ENCODE data around the gene OR5B21. TPM values are rescaled to one million over a fixed set of nuclear protein-coding genes. Genes with fewer than 3 reads are reported as not detected.

The OR5B21 gene
- not detected for total RNA-seq

DNA sequence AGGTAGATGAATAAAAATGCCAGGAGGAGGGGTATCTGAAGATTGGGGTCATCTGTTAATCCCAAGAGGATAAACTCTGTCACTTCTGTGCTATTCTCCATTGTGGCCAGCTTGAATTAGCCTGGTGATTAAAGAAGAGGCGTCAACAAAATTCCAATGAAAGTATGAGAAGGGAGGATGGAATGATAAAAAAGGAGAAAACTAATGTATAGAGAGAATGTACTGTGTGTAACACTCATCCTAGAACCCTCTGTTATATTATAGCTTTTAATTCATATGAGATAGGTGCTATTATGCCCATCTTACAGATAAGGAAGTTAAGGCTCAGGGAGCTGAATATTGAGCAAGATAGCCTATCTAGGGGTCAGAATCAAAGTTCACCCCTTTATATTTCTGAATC lies at the start of gene OR5B21:
Gene OR5B21, minus strand, starts transcription at position 101 of the 400 bp plus-strand sequence. Its CDS starts 0 bp downstream, at position 101.
- Histone ChIP-seq H3K36me3 (no peaks in the 10 kb centered on the region), H3K4me1 (no peaks in the 10 kb centered on the region), H3K27me3 (no peaks in the 10 kb centered on the region), H3K4me3 (no peak within 1 kb of the TSS), H3K27ac (no peak within 1 kb of the TSS), H3K9me3 (no peaks in the 10 kb centered on the region)
- no peak for DNase-seq
- intact Hi-C loops (cut with DNase I; ENCODE audit: low total_unique reads): no loop called here
- no peak for TF ChIP-seq POLR2A (IDR thresholded peaks at IDR 0.05)
- TF ChIP-seq, protein P1, sequence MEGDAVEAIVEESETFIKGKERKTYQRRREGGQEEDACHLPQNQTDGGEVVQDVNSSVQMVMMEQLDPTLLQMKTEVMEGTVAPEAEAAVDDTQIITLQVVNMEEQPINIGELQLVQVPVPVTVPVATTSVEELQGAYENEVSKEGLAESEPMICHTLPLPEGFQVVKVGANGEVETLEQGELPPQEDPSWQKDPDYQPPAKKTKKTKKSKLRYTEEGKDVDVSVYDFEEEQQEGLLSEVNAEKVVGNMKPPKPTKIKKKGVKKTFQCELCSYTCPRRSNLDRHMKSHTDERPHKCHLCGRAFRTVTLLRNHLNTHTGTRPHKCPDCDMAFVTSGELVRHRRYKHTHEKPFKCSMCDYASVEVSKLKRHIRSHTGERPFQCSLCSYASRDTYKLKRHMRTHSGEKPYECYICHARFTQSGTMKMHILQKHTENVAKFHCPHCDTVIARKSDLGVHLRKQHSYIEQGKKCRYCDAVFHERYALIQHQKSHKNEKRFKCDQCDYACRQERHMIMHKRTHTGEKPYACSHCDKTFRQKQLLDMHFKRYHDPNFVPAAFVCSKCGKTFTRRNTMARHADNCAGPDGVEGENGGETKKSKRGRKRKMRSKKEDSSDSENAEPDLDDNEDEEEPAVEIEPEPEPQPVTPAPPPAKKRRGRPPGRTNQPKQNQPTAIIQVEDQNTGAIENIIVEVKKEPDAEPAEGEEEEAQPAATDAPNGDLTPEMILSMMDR (IDR thresholded peaks at IDR 0.05): no peak

DNA sequence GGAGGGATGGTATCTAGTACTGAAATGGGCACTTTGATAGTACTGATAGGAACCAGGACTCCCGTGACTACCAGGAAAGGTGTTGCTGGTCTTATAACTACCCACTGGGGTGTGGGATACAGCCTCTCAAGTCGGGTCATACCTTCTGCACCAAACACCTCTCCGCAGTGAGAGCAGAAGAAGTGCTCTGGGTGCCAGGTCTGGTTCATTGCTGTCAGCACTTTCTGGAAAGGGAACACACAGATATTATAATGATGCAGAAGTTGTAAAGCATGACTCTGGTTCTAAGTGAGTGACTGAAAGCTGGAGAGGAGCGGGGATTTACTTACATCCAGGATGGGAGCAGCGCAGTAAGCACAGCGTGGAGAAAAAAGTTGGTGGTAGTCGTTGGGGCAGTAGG lies 41.7 kb upstream of the OR5B21 start:
- Histone ChIP-seq H3K4me1 (no peaks in the 10 kb centered on the region), H3K4me3 (no peak overlapping the region), H3K9me3 (no peaks in the 10 kb centered on the region), H3K27me3 (no peaks in the 10 kb centered on the region), H3K36me3 (no peaks in the 10 kb centered on the region), H3K27ac (no peak overlapping the region)
- intact Hi-C loops (cut with DNase I; ENCODE audit: low total_unique reads): no loop called here
- DNase-seq: no peak
- TF ChIP-seq POLR2A (IDR thresholded peaks at IDR 0.05): no peak
- TF ChIP-seq, protein P1 (IDR thresholded peaks at IDR 0.05): no peak

DNA sequence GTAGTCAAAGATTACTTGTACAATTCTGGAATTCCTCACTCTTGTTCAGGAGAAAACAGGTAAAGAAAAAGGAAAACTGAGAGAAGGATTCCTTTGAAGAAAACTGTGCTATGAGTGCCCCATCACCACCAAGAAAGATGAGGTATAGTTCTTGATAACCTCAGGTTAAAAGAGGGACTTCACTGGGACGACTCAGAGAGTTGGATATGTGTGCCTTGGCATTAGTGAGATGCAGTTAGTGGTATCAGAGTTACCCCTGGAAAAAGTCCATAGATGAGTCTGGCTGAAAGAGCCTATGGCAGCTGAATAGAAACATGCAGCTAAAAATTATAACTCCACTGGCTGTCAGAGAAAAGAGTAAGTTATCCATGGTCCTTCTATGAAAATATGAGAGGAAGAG lies 38.9 kb upstream of the OR5B21 start:
- no peaks in the 10 kb centered on the region for H3K4me1 ChIP-seq
- no peak overlapping the region for H3K4me3 ChIP-seq
- intact Hi-C loops (cut with DNase I; ENCODE audit: low total_unique reads): no loop called here
- H3K9me3 ChIP-seq: no peaks in the 10 kb centered on the region
- H3K27ac ChIP-seq: no peak overlapping the region
- TF ChIP-seq POLR2A (IDR thresholded peaks at IDR 0.05): no peak
- TF ChIP-seq, protein P1 (IDR thresholded peaks at IDR 0.05): no peak
- H3K27me3 ChIP-seq: no peaks in the 10 kb centered on the region
- no peak for DNase-seq
- H3K36me3 ChIP-seq: no peaks in the 10 kb centered on the region

DNA sequence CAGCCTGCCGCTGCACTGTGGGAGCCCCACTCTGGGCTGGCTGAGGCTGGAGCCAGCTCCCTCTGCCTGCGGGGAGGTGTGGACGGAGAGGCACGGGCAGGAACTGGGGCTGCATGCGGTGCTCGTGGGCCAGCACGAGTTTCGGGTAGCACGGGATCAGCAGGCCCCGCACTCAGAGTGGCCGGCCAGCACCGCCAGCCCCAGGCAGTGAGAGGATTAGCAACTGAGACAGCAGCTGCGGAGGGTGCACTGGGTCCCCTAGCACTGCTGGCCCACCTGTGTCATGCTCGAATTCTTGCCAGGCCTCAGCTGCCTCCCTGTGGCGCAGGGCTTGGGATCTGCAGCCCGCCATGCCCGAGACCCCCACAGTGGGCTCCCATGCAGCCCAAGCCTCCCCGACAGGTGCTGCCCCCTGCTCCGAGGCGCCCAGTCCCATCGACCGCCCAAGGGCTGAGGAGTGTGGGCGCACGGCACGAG lies 24.0 kb upstream of the OR5B21 start:
- no peak for DNase-seq
- Histone ChIP-seq H3K4me3 (no peak overlapping the region), H3K4me1 (no peaks in the 10 kb centered on the region), H3K9me3 (no peaks in the 10 kb centered on the region), H3K36me3 (no peaks in the 10 kb centered on the region), H3K27me3 (no peaks in the 10 kb centered on the region), H3K27ac (no peak overlapping the region)
- intact Hi-C loops (cut with DNase I; ENCODE audit: low total_unique reads): no loop called here
- TF ChIP-seq, protein P1 (IDR thresholded peaks at IDR 0.05): no peak
- TF ChIP-seq POLR2A (IDR thresholded peaks at IDR 0.05): no peak

DNA sequence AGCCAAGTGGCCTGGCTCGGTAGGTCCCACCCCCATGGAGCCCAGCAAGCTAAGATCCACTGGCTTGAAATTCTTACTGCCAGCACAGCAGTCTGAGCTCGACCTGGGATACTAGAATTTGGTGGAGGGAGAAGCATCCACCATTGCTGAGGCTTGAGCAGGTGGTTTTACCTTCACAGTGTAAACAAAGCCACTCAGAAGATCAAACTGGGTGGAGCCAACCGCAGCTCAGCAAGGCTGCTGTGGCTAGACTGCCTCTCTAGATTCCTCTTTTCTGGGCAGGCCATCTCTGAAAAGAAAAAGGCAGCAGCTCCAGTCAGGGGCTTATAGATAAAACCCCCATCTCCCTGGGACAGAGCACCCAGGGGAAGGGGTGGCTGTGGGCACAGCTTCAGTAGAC lies 22.3 kb upstream of the OR5B21 start:
- intact Hi-C loops (cut with DNase I; ENCODE audit: low total_unique reads): no loop called here
- DNase-seq: no peak
- H3K27ac ChIP-seq: no peak overlapping the region
- no peak overlapping the region for H3K4me3 ChIP-seq
- H3K9me3 ChIP-seq: no peaks in the 10 kb centered on the region
- no peaks in the 10 kb centered on the region for H3K27me3 ChIP-seq
- no peaks in the 10 kb centered on the region for H3K36me3 ChIP-seq
- TF ChIP-seq, protein P1 (IDR thresholded peaks at IDR 0.05): no peak
- TF ChIP-seq POLR2A (IDR thresholded peaks at IDR 0.05): no peak
- no peaks in the 10 kb centered on the region for H3K4me1 ChIP-seq
